WTC11 (cell line): ENCODE measurements around the gene OR2L2. TPM values are rescaled to one million over a fixed set of nuclear protein-coding genes. Genes with fewer than 3 reads are reported as not detected.

Source experiments
- ATAC-seq: fragments of 200-7000 bp; cut with Tn5 transposase; 2 replicates; pipeline ENCODE4 v1.10.0; 2021; ENCODE audit warnings: mild to moderate bottlenecking, moderate library complexity
- CTCF ChIA-PET: fragments of 300-600 bp; sonication (Branson Sonifier 250); formaldehyde crosslinking; loops from one replicate; lab custom pipeline; 2021; ENCODE audit warnings: antibody characterized with exemption; lab: Charles Lee
- POLR2A ChIA-PET: fragments of 350-600 bp; sonication (Branson Sonifier 250); formaldehyde crosslinking; loops from one replicate; lab custom pipeline; 2021; ENCODE audit warnings: antibody characterized with exemption; lab: Charles Lee
- DNase-seq: peaks from one replicate; pipeline ENCODE4 v3.0.0; 2021; ENCODE audit warnings: low spot score
- H3K27ac Mint-ChIP-seq: 2 replicates; pipeline ENCODE4 v1.8.0; 2021; ENCODE audit warnings: mixed read lengths
- H3K27me3 Mint-ChIP-seq: 2 replicates; pipeline ENCODE4 v1.8.0; 2021; ENCODE audit warnings: low read depth, mild to moderate bottlenecking, moderate library complexity, mixed read lengths
- H3K36me3 Mint-ChIP-seq: 2 replicates; pipeline ENCODE4 v1.8.0; 2021; ENCODE audit warnings: mixed read lengths
- H3K4me1 Mint-ChIP-seq: 2 replicates; pipeline ENCODE4 v1.8.0; 2022; ENCODE audit warnings: mixed read lengths
- H3K4me3 Mint-ChIP-seq: 2 replicates; pipeline ENCODE4 v1.8.0; 2021; ENCODE audit warnings: mild to moderate bottlenecking, moderate library complexity, mixed read lengths
- H3K9me3 Mint-ChIP-seq: 2 replicates; pipeline ENCODE4 v1.8.0; 2021; ENCODE audit warnings: mixed read lengths
- AFF4 ChIP-seq: sonication (generic); formaldehyde crosslinking; IDR thresholded peaks from 2 replicates; pipeline ENCODE4 v1.8.1; 2023; ENCODE audit warnings: mild to moderate bottlenecking, missing genetic modification reagents, borderline replicate concordance
- CBFB ChIP-seq: sonication (generic); formaldehyde crosslinking; IDR thresholded peaks from 2 replicates; pipeline ENCODE4 v1.8.1; 2022; ENCODE audit warnings: mild to moderate bottlenecking, low read depth, missing genetic modification reagents
- FOXK1 ChIP-seq: sonication (generic); formaldehyde crosslinking; IDR thresholded peaks from 2 replicates; pipeline ENCODE4 v1.8.0; 2022; ENCODE audit warnings: mild to moderate bottlenecking, moderate library complexity, missing genetic modification reagents
- JAZF1 ChIP-seq: fragments of 250-450 bp; sonication (Bioruptor Pico); IDR thresholded peaks from 2 replicates; pipeline ENCODE4 v1.9.0; 2021; ENCODE audit warnings: moderate library complexity, mild to moderate bottlenecking, inconsistent platforms
- MXD4 ChIP-seq: fragments of 250-450 bp; sonication (Bioruptor Pico); IDR thresholded peaks from 2 replicates; pipeline ENCODE4 v1.8.0; 2021; ENCODE audit warnings: mild to moderate bottlenecking, moderate library complexity, borderline replicate concordance
- MYBL2 ChIP-seq: sonication (generic); formaldehyde crosslinking; IDR thresholded peaks from 2 replicates; pipeline ENCODE4 v1.8.1; 2023; ENCODE audit warnings: mild to moderate bottlenecking, moderate library complexity, missing genetic modification reagents
- NFYB ChIP-seq: sonication (generic); formaldehyde crosslinking; conservative IDR thresholded peaks from 2 replicates; pipeline ENCODE4 v1.8.0; 2022; ENCODE audit warnings: low read depth, missing genetic modification reagents
- PREB ChIP-seq: sonication (generic); formaldehyde crosslinking; IDR thresholded peaks from 2 replicates; pipeline ENCODE4 v1.8.1; 2022; ENCODE audit warnings: mild to moderate bottlenecking, missing genetic modification reagents, moderate library complexity, borderline replicate concordance
- SMAD3 ChIP-seq: sonication (generic); formaldehyde crosslinking; IDR thresholded peaks from 2 replicates; pipeline ENCODE4 v1.8.0; 2022; ENCODE audit warnings: missing genetic modification reagents, mild to moderate bottlenecking, borderline replicate concordance
- total RNA-seq: library from RNA; stranded (reverse); gene quantifications from 3 replicates; pipeline ENCODE4 v1.2.3, GENCODE V29; 2021
- TF ChIP-seq, protein P1 (sequence below): sonication (generic); formaldehyde crosslinking; IDR thresholded peaks from 2 replicates; pipeline ENCODE4 v1.8.1; 2023; ENCODE audit warnings: mild to moderate bottlenecking, missing genetic modification reagents, moderate library complexity
- TF ChIP-seq, protein P2 (sequence below): fragments of 250-450 bp; sonication (Bioruptor Pico); IDR thresholded peaks from 2 replicates; pipeline ENCODE4 v2.1.2; 2022; ENCODE audit warnings: mild to moderate bottlenecking, moderate library complexity
- TF ChIP-seq, protein P3 (sequence below): sonication (generic); formaldehyde crosslinking; IDR thresholded peaks from 2 replicates; pipeline ENCODE4 v1.8.1; 2023; ENCODE audit warnings: mild to moderate bottlenecking, missing genetic modification reagents
- TF ChIP-seq, protein P4 (sequence below): sonication (generic); formaldehyde crosslinking; IDR thresholded peaks from 2 replicates; pipeline ENCODE4 v1.8.0; 2022; ENCODE audit warnings: missing genetic modification reagents
- TF ChIP-seq, protein P5 (sequence below): sonication (generic); formaldehyde crosslinking; conservative IDR thresholded peaks from 2 replicates; pipeline ENCODE4 v1.8.1; 2023; ENCODE audit warnings: mild to moderate bottlenecking, low read depth, missing genetic modification reagents, moderate library complexity
- TF ChIP-seq, protein P6 (sequence below): sonication (generic); formaldehyde crosslinking; IDR thresholded peaks from 2 replicates; pipeline ENCODE4 v1.8.1; 2022; ENCODE audit warnings: missing genetic modification reagents, borderline replicate concordance

OR2L2 gene
- total RNA-seq, 1 experiment from 2014 or later: not detected

DNA sequence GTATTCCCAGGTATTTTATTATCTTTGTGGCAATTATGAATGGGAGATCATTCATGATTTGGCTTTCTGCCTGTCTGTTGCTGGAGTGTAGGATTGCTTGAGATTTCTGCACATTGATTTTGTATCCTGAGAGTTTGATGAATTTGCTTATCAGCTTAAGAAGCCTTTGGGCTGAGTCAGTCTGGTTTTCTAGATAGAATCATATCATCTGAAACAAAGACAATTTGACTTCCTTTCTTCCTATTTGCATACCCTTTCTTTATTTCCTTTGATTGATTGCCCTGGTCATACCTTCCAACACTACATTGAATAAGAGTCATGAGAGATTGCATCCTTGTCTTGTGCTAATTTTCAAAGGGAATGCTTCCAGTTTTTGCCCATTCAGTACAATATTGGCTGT, 24.8 kb downstream of the OR2L2 start:
- Mint-ChIP-seq H3K4me1 (no peaks in the 10 kb centered on the region), H3K27me3 (peaks cover 10% of the 10 kb centered on the region), H3K36me3 (peaks cover 63% of the 10 kb centered on the region), H3K4me3 (no peak overlapping the region), H3K27ac (no peak overlapping the region), H3K9me3 (peaks cover 75% of the 10 kb centered on the region)
- ATAC-seq (no peak), DNase-seq (no peak)
- ChIA-PET POLR2A (no interaction called here), CTCF (no interaction called here)
- no peak for TF ChIP-seq MYBL2
- TF ChIP-seq MXD4: no peak
- no peak for TF ChIP-seq NFYB (CRISPR knock-in tag)
- no peak for TF ChIP-seq SMAD3

- peaks cover 72% of the 10 kb centered on the region for H3K9me3 Mint-ChIP-seq
- H3K27me3 Mint-ChIP-seq: peaks cover 10% of the 10 kb centered on the region
- ChIA-PET CTCF (no interaction called here), POLR2A (no interaction called here)
- H3K27ac Mint-ChIP-seq: no peak overlapping the region
- peaks cover 63% of the 10 kb centered on the region for H3K36me3 Mint-ChIP-seq
- DNase-seq (no peak), ATAC-seq (no peak)
- no peak overlapping the region for H3K4me3 Mint-ChIP-seq
- H3K4me1 Mint-ChIP-seq: no peaks in the 10 kb centered on the region
- TF ChIP-seq JAZF1 (CRISPR knock-in tag) (no peak), MYBL2 (no peak), AFF4 (CRISPR knock-in tag) (no peak), FOXK1 (CRISPR knock-in tag) (no peak), CBFB (CRISPR knock-in tag) (no peak), PREB (no peak)
- TF ChIP-seq, protein P1, sequence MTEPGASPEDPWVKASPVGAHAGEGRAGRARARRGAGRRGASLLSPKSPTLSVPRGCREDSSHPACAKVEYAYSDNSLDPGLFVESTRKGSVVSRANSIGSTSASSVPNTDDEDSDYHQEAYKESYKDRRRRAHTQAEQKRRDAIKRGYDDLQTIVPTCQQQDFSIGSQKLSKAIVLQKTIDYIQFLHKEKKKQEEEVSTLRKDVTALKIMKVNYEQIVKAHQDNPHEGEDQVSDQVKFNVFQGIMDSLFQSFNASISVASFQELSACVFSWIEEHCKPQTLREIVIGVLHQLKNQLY (CRISPR knock-in tag): no peak
- TF ChIP-seq, protein P2, sequence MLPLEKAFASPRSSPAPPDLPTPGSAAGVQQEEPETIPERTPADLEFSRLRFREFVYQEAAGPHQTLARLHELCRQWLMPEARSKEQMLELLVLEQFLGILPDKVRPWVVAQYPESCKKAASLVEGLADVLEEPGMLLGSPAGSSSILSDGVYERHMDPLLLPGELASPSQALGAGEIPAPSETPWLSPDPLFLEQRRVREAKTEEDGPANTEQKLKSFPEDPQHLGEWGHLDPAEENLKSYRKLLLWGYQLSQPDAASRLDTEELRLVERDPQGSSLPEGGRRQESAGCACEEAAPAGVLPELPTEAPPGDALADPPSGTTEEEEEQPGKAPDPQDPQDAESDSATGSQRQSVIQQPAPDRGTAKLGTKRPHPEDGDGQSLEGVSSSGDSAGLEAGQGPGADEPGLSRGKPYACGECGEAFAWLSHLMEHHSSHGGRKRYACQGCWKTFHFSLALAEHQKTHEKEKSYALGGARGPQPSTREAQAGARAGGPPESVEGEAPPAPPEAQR (CRISPR knock-in tag): no peak
- TF ChIP-seq, protein P3, sequence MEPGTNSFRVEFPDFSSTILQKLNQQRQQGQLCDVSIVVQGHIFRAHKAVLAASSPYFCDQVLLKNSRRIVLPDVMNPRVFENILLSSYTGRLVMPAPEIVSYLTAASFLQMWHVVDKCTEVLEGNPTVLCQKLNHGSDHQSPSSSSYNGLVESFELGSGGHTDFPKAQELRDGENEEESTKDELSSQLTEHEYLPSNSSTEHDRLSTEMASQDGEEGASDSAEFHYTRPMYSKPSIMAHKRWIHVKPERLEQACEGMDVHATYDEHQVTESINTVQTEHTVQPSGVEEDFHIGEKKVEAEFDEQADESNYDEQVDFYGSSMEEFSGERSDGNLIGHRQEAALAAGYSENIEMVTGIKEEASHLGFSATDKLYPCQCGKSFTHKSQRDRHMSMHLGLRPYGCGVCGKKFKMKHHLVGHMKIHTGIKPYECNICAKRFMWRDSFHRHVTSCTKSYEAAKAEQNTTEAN (CRISPR knock-in tag): no peak
- TF ChIP-seq, protein P4, sequence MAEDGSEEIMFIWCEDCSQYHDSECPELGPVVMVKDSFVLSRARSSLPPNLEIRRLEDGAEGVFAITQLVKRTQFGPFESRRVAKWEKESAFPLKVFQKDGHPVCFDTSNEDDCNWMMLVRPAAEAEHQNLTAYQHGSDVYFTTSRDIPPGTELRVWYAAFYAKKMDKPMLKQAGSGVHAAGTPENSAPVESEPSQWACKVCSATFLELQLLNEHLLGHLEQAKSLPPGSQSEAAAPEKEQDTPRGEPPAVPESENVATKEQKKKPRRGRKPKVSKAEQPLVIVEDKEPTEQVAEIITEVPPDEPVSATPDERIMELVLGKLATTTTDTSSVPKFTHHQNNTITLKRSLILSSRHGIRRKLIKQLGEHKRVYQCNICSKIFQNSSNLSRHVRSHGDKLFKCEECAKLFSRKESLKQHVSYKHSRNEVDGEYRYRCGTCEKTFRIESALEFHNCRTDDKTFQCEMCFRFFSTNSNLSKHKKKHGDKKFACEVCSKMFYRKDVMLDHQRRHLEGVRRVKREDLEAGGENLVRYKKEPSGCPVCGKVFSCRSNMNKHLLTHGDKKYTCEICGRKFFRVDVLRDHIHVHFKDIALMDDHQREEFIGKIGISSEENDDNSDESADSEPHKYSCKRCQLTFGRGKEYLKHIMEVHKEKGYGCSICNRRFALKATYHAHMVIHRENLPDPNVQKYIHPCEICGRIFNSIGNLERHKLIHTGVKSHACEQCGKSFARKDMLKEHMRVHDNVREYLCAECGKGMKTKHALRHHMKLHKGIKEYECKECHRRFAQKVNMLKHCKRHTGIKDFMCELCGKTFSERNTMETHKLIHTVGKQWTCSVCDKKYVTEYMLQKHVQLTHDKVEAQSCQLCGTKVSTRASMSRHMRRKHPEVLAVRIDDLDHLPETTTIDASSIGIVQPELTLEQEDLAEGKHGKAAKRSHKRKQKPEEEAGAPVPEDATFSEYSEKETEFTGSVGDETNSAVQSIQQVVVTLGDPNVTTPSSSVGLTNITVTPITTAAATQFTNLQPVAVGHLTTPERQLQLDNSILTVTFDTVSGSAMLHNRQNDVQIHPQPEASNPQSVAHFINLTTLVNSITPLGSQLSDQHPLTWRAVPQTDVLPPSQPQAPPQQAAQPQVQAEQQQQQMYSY (CRISPR knock-in tag): no peak
- TF ChIP-seq, protein P5, sequence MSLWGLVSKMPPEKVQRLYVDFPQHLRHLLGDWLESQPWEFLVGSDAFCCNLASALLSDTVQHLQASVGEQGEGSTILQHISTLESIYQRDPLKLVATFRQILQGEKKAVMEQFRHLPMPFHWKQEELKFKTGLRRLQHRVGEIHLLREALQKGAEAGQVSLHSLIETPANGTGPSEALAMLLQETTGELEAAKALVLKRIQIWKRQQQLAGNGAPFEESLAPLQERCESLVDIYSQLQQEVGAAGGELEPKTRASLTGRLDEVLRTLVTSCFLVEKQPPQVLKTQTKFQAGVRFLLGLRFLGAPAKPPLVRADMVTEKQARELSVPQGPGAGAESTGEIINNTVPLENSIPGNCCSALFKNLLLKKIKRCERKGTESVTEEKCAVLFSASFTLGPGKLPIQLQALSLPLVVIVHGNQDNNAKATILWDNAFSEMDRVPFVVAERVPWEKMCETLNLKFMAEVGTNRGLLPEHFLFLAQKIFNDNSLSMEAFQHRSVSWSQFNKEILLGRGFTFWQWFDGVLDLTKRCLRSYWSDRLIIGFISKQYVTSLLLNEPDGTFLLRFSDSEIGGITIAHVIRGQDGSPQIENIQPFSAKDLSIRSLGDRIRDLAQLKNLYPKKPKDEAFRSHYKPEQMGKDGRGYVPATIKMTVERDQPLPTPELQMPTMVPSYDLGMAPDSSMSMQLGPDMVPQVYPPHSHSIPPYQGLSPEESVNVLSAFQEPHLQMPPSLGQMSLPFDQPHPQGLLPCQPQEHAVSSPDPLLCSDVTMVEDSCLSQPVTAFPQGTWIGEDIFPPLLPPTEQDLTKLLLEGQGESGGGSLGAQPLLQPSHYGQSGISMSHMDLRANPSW (CRISPR knock-in tag): no peak
- TF ChIP-seq, protein P6, sequence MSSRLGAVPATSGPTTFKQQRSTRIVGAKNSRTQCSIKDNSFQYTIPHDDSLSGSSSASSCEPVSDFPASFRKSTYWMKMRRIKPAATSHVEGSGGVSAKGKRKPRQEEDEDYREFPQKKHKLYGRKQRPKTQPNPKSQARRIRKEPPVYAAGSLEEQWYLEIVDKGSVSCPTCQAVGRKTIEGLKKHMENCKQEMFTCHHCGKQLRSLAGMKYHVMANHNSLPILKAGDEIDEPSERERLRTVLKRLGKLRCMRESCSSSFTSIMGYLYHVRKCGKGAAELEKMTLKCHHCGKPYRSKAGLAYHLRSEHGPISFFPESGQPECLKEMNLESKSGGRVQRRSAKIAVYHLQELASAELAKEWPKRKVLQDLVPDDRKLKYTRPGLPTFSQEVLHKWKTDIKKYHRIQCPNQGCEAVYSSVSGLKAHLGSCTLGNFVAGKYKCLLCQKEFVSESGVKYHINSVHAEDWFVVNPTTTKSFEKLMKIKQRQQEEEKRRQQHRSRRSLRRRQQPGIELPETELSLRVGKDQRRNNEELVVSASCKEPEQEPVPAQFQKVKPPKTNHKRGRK (CRISPR knock-in tag): no peak
These were observed 25.4 kb downstream of the OR2L2 start for GRCh38 chr1:248055261-248055660.
